Spinal cord (tissue), 10 donors: Measurements from ENCODE around the gene KIF26A. TPM values are rescaled to one million over a fixed set of nuclear protein-coding genes. Genes with fewer than 3 reads are reported as not detected.

Source experiments
- DNase-seq, 6 donors: peaks; one replicate each; pipeline versions ENCODE4 v3.0.0 to v3.0.0-alpha.2; 2013 to 2015; ENCODE audit warnings: low spot score in 6 of 6, low read depth in 4 of 6
- H3K27ac ChIP-seq: one replicate; pipeline ENCODE4 v1.5.1; 2013; ENCODE audit warnings: low read depth, low read length, control low read depth
- H3K27me3 ChIP-seq: one replicate; pipeline ENCODE4 v1.6.1; 2013; ENCODE audit warnings: low read length; ENCODE audit not compliant: control insufficient read depth, insufficient read depth
- H3K36me3 ChIP-seq: one replicate; pipeline ENCODE4 v1.6.1; 2013; ENCODE audit warnings: low read length; ENCODE audit not compliant: control insufficient read depth, insufficient read depth
- H3K4me1 ChIP-seq: one replicate; pipeline ENCODE4 v1.6.1; 2013; ENCODE audit warnings: low read length; ENCODE audit not compliant: control insufficient read depth, insufficient read depth
- H3K4me3 ChIP-seq: one replicate; pipeline ENCODE4 v1.5.1; 2013; ENCODE audit warnings: low read depth, low read length, control low read depth
- H3K9me3 ChIP-seq: one replicate; pipeline ENCODE4 v1.6.1; 2013; ENCODE audit warnings: low read length; ENCODE audit not compliant: control insufficient read depth, insufficient read depth
- whole genome bisulfite sequencing: methylation state at CpG from one replicate; pipeline ENCODE4 v1.1.5; 2013; ENCODE audit warnings: missing lambda C conversion rate; ENCODE audit not compliant: insufficient coverage; 5-methylcytosine and 5-hydroxymethylcytosine counted together
- polyA plus RNA-seq, 2 donors: library from polyadenylated mRNA; unstranded; fragments of 120-200 nt; gene quantifications; one replicate each; pipeline ENCODE4 v1.2.1, GENCODE V29; 2013; ENCODE audit not compliant: insufficient read length in 2 of 2
- total RNA-seq, 2 donors: library from RNA; depleted of rRNA in 1 of 2; stranded (reverse); fragments of 120-200 nt in 1 of 2; fragments of >200 nt in 1 of 2; gene quantifications; one replicate each; pipeline versions ENCODE4 v1.2.3 to v1.2.4, GENCODE V29; 2013 to 2014
- donor health status: healthy.

KIF26A gene
- total and polyA plus RNA-seq, 4 donors: 4.3 to 15.5 (median 10.0) TPM

GRCh38 chr14:104216457-104216856 is 78.1 kb downstream of the KIF26A start:
- H3K36me3 ChIP-seq: no peaks in the 10 kb centered on the region
- H3K9me3 ChIP-seq: no peaks in the 10 kb centered on the region
- H3K4me1 ChIP-seq: peaks cover 20% of the 10 kb centered on the region
- no peak overlapping the region for H3K4me3 ChIP-seq
- 60% methylated on average over 5 of the region's 14 CpGs for WGBS
- no peak overlapping the region for H3K27ac ChIP-seq
- H3K27me3 ChIP-seq: peaks cover 16% of the 10 kb centered on the region
- no peak for DNase-seq

- H3K36me3 ChIP-seq: no peaks in the 10 kb centered on the region
- peaks cover 33% of the 10 kb centered on the region for H3K4me1 ChIP-seq
- H3K9me3 ChIP-seq: no peaks in the 10 kb centered on the region
- 86% methylated on average over 17 of the region's 21 CpGs for WGBS
- DNase-seq: no peak
- peaks cover 13% of the 10 kb centered on the region for H3K27me3 ChIP-seq
- H3K4me3 ChIP-seq: no peak overlapping the region
- no peak overlapping the region for H3K27ac ChIP-seq
Observed at GRCh38 chr14:104217486-104218360, 79.3 kb downstream of the KIF26A start.

GRCh38 chr14:104218361-104219180 is 80.2 kb downstream of the KIF26A start:
- no peak overlapping the region for H3K4me3 ChIP-seq
- H3K9me3 ChIP-seq: no peaks in the 10 kb centered on the region
- H3K27me3 ChIP-seq: peaks cover 13% of the 10 kb centered on the region
- no peak for DNase-seq
- no peak overlapping the region for H3K27ac ChIP-seq
- no peaks in the 10 kb centered on the region for H3K36me3 ChIP-seq
- 81% methylated on average over 21 of the region's 22 CpGs for WGBS
- peaks cover 42% of the 10 kb centered on the region for H3K4me1 ChIP-seq

- DNase-seq: peak in 2 of 6 donors; percentile 68 to 79
- no peaks in the 10 kb centered on the region for H3K9me3 ChIP-seq
- no peaks in the 10 kb centered on the region for H3K36me3 ChIP-seq
- peaks cover 13% of the 10 kb centered on the region for H3K27me3 ChIP-seq
- 11% methylated on average over 18 of the region's 22 CpGs for WGBS
- H3K4me3 ChIP-seq: no peak overlapping the region
- no peak overlapping the region for H3K27ac ChIP-seq
- peaks cover 54% of the 10 kb centered on the region for H3K4me1 ChIP-seq
Observed at GRCh38 chr14:104219731-104220214, 81.4 kb downstream of the KIF26A start.

GRCh38 chr14:104220215-104221070 is 82.1 kb downstream of the KIF26A start:
- no peaks in the 10 kb centered on the region for H3K9me3 ChIP-seq

GRCh38 chr14:104221071-104221625 is 82.8 kb downstream of the KIF26A start:
- DNase-seq: no peak
- no peak overlapping the region for H3K4me3 ChIP-seq
- no peaks in the 10 kb centered on the region for H3K36me3 ChIP-seq
- H3K27ac ChIP-seq: no peak overlapping the region
- no peaks in the 10 kb centered on the region for H3K9me3 ChIP-seq
- H3K27me3 ChIP-seq: peaks cover 13% of the 10 kb centered on the region
- H3K4me1 ChIP-seq: peaks cover 56% of the 10 kb centered on the region
- 67% methylated on average over 14 of the region's 14 CpGs for WGBS

More at GRCh38 chr14:104220215-104221070, 82.1 kb downstream of the KIF26A start:
- Histone ChIP-seq H3K4me3 (no peak overlapping the region), H3K36me3 (no peaks in the 10 kb centered on the region), H3K27ac (no peak overlapping the region), H3K4me1 (peaks cover 56% of the 10 kb centered on the region), H3K27me3 (peaks cover 13% of the 10 kb centered on the region)
- peak in 1 of 6 donors; percentile 34 for DNase-seq
- 30% methylated on average over 36 of the region's 40 CpGs for WGBS

GRCh38 chr14:104221636-104222369 is 83.4 kb downstream of the KIF26A start:
- H3K9me3 ChIP-seq: no peaks in the 10 kb centered on the region
- H3K4me1 ChIP-seq: peaks cover 56% of the 10 kb centered on the region
- WGBS: 94% methylated on average over 21 of the region's 21 CpGs
- H3K27ac ChIP-seq: no peak overlapping the region
- H3K4me3 ChIP-seq: no peak overlapping the region
- peaks cover 13% of the 10 kb centered on the region for H3K27me3 ChIP-seq
- H3K36me3 ChIP-seq: no peaks in the 10 kb centered on the region
- no peak for DNase-seq

GRCh38 chr14:104222396-104223036 is 84.1 kb downstream of the KIF26A start:
- Histone ChIP-seq H3K4me1 (peaks cover 56% of the 10 kb centered on the region), H3K27ac (no peak overlapping the region), H3K27me3 (peaks cover 13% of the 10 kb centered on the region), H3K4me3 (no peak overlapping the region), H3K36me3 (no peaks in the 10 kb centered on the region), H3K9me3 (peaks cover 3% of the 10 kb centered on the region)
- WGBS: 90% methylated on average over 11 of the region's 11 CpGs
- DNase-seq: no peak
